SK-N-SH (cell line): Measurements from ENCODE around the gene EPHB4. TPM values are rescaled to one million over a fixed set of nuclear protein-coding genes. Genes with fewer than 3 reads are reported as not detected.

ENCODE experiments used
- CTCF ChIA-PET: fragments of 300-600, 350-600 bp; formaldehyde crosslinking; extraction: SDS; loops from one replicate; lab custom pipeline; 2021; lab: Yijun Ruan, JAX
- POLR2A ChIA-PET: fragments of 350-600 bp; sonication (Branson Sonifier 250); formaldehyde crosslinking; extraction: SDS; loops from one replicate; lab custom pipeline; 2020; ENCODE audit warnings: antibody characterized with exemption, inconsistent platforms; lab: Yijun Ruan, JAX
- DNase-seq: peaks from one replicate; pipeline ENCODE4 v3.0.0; 2012
- H2AFZ ChIP-seq: fragments of 200-600 bp; sonication (generic); 2 replicates; pipeline ENCODE4 v1.8.1; 2016; ENCODE audit warnings: antibody characterized with exemption, mild to moderate bottlenecking, low read depth
- H3F3A ChIP-seq: fragments of 200-600 bp; sonication (generic); replicated peaks from 2 replicates; pipeline ENCODE3; 2016; ENCODE audit warnings: antibody characterized with exemption, mild to moderate bottlenecking; ENCODE audit not compliant: insufficient read depth
- H3K27ac ChIP-seq, 2 experiments: fragments of 200-500 bp in 1 of 2; fragments of 200-600 bp in 1 of 2; sonication (Bioruptor generic) in 1 of 2; sonication (generic), shearing (Covaris generic) in 1 of 2; 2 replicates each; pipeline versions ENCODE4 v1.5.1 to v1.6.1; 2014 to 2016; ENCODE audit warnings: low read depth in 2 of 2, inconsistent platforms in 1 of 2, low read length in 1 of 2, mild to moderate bottlenecking in 1 of 2, mixed read lengths in 1 of 2
- H3K27me3 ChIP-seq: fragments of 200-600 bp; sonication (generic), shearing (Covaris generic); 2 replicates; pipeline ENCODE4 v1.6.1; 2016; ENCODE audit warnings: mixed run types; ENCODE audit not compliant: insufficient read depth
- H3K36me3 ChIP-seq, 2 experiments: fragments of 200-500 bp in 1 of 2; fragments of 200-600 bp in 1 of 2; sonication (Bioruptor generic) in 1 of 2; sonication (generic) in 1 of 2; replicated peaks in 1 of 2; 2 replicates each; pipeline versions ENCODE3 to v1.5.1; 2014 to 2016; ENCODE audit warnings: low read length in 1 of 2, mild to moderate bottlenecking in 1 of 2; ENCODE audit not compliant: insufficient read depth in 2 of 2, control insufficient read depth in 1 of 2
- H3K4me1 ChIP-seq, 2 experiments: fragments of 200-500 bp in 1 of 2; fragments of 200-600 bp in 1 of 2; sonication (Bioruptor generic) in 1 of 2; sonication (generic), shearing (Covaris generic) in 1 of 2; 2 replicates each; pipeline versions ENCODE4 v1.5.1 to v1.6.1; 2014 to 2016; ENCODE audit warnings: low read depth in 1 of 2, low read length in 1 of 2, mixed run types in 1 of 2; ENCODE audit not compliant: insufficient read depth in 2 of 2, control insufficient read depth in 1 of 2
- H3K4me2 ChIP-seq: fragments of 200-600 bp; sonication (generic), shearing (Covaris generic); 2 replicates; pipeline ENCODE4 v1.6.1; 2017; ENCODE audit warnings: mixed run types
- H3K4me3 ChIP-seq, 2 experiments: fragments of 200-500 bp in 1 of 2; fragments of 200-600 bp in 1 of 2; sonication (Bioruptor generic) in 1 of 2; sonication (generic), shearing (Covaris generic) in 1 of 2; 2 replicates each; pipeline versions ENCODE4 v1.5.1 to v1.8.1; 2014 to 2016; ENCODE audit warnings: low read depth in 2 of 2, inconsistent platforms in 1 of 2, low read length in 1 of 2, mild to moderate bottlenecking in 1 of 2, mixed read lengths in 1 of 2, moderate library complexity in 1 of 2
- H3K79me2 ChIP-seq: fragments of 200-600 bp; sonication (generic); 2 replicates; pipeline ENCODE4 v1.8.1; 2017; ENCODE audit warnings: mild to moderate bottlenecking; ENCODE audit not compliant: insufficient read depth
- H3K9ac ChIP-seq: fragments of 200-600 bp; sonication (generic); 2 replicates; pipeline ENCODE4 v1.6.1; 2017; ENCODE audit warnings: mixed run types
- H3K9me2 ChIP-seq: fragments of 200-600 bp; sonication (generic); 2 replicates; pipeline ENCODE4 v1.6.1; 2017; ENCODE audit warnings: mixed run types
- H3K9me3 ChIP-seq: fragments of 200-600 bp; sonication (generic); 2 replicates; pipeline ENCODE4 v1.6.1; 2017; ENCODE audit warnings: mixed run types, mild to moderate bottlenecking, moderate library complexity
- H4K20me1 ChIP-seq: fragments of 200-600 bp; sonication (generic); 2 replicates; pipeline ENCODE4 v1.6.1; 2017; ENCODE audit warnings: mild to moderate bottlenecking, mixed run types; ENCODE audit not compliant: insufficient read depth
- CHD2 ChIP-seq: fragments of 150-350 bp; IDR thresholded peaks from 2 replicates; pipeline ENCODE4 v1.6.1; 2018; ENCODE audit warnings: low read length; ENCODE audit not compliant: partially characterized antibody
- EP300 ChIP-seq, 2 experiments: IDR thresholded peaks; 2 replicates each; pipeline versions ENCODE4 v1.4.0 to v1.6.1; 2012; ENCODE audit warnings: borderline replicate concordance in 1 of 2, low read depth in 1 of 2, low read length in 1 of 2
- EZH2phosphoT487 ChIP-seq: fragments of 200-600 bp; sonication (generic); IDR thresholded peaks from 2 replicates; pipeline ENCODE4 v1.6.1; 2017; ENCODE audit warnings: low read depth, mixed run types, mild to moderate bottlenecking, antibody characterized with exemption, moderate library complexity, borderline replicate concordance
- GABPA ChIP-seq: IDR thresholded peaks from 2 replicates; pipeline ENCODE4 v1.4.0; 2012; ENCODE audit warnings: low read depth, mild to moderate bottlenecking
- MEF2A ChIP-seq: IDR thresholded peaks from 2 replicates; pipeline ENCODE4 v1.4.0; 2012; ENCODE audit warnings: low read depth, borderline replicate concordance
- MXI1 ChIP-seq: IDR thresholded peaks from 2 replicates; pipeline ENCODE4 v1.6.1; 2012; ENCODE audit warnings: mild to moderate bottlenecking, low read depth, low read length, improper control_type of control experiment
- POLR2AphosphoS5 ChIP-seq: IDR thresholded peaks from 2 replicates; pipeline ENCODE4 v1.6.1; 2012; ENCODE audit warnings: low read depth, low read length
- RFX5 ChIP-seq: IDR thresholded peaks from 2 replicates; pipeline ENCODE4 v1.6.1; 2012; ENCODE audit warnings: mild to moderate bottlenecking, improper control_type of control experiment, low read length
- SMC3 ChIP-seq: IDR thresholded peaks from 2 replicates; pipeline ENCODE4 v1.6.1; 2012; ENCODE audit warnings: low read depth, low read length, improper control_type of control experiment
- WGBS: methylation state at CpG from one replicate; pipeline ENCODE4 v1.1.6; 2017; ENCODE audit warnings: low lambda C conversion rate; 5-methylcytosine and 5-hydroxymethylcytosine counted together
- polyA plus RNA-seq, 3 experiments: library from polyadenylated mRNA; depleted of rRNA; stranded (reverse); fragments of >200 nt; gene quantifications; 2 replicates each; pipeline ENCODE4 v1.2.3, GENCODE V29; 2012
- TF ChIP-seq, protein P1 (sequence below): IDR thresholded peaks from 2 replicates; pipeline ENCODE4; 2012
- TF ChIP-seq, protein P2 (sequence below): IDR thresholded peaks from 2 replicates; pipeline ENCODE4 v1.4.0; 2012; ENCODE audit warnings: low read depth, borderline replicate concordance
- TF ChIP-seq, protein P3 (sequence below): fragments of 150-350 bp; IDR thresholded peaks from 2 replicates; pipeline ENCODE4 v1.6.1; 2016; ENCODE audit warnings: mild to moderate bottlenecking, low read depth, low read length

EPHB4 gene
- polyA plus RNA-seq, 1 of the 3 experiments (the other 2 are of a cell fraction): 64.4 TPM

DNA sequence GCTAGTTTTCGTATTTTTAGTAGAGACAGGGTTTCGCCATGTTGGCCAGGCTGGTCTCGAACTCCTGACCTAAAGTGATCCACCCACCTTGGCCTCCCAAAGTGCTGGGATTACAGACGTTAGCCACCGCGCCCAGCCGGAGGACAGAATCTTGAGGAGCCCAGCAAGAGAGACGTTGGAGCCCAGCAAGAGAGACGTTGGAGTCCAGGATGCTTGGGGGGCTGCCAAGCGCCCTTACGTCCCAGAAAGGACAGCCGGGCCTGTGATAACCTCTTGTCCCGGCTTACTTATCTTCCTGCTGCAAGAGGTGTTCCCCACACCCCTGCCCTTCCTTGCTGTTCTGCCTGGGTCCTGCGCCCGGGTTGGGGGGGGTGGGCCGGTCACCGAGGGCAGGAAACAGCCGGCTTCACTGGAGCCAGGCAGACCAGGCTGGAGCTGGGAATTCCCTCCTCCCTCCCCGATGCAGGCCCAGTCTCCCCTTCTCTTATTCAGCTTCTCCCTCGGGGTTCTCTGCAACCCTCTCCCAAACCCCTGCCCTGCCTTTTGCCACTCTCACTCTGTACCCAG, 1.9 kb upstream of the EPHB4 start:
- no peak overlapping the region for H3K4me3 ChIP-seq
- peaks cover 6 to 22% of the 10 kb centered on the region in 2 experiments; a peak in 2 of 4 replicates for H3K4me1 ChIP-seq
- H3K79me2 ChIP-seq: peaks cover 28% of the 10 kb centered on the region
- peaks cover 19% of the 10 kb centered on the region for H4K20me1 ChIP-seq
- no peak overlapping the region for H3K27ac ChIP-seq
- DNase-seq: peak; percentile 36
- ChIA-PET CTCF (interaction anchor here (1.3 to 17.1 kb wide), 8 partner anchors 13 to 128 kb away, joined by 3 to 220 read pairs (median 12); partner anchors contain the start of gene SLC12A9), POLR2A (interaction anchor here (0.6 to 1.8 kb wide), 4 partner anchors 63 to 243 kb away, joined by 3 to 8 read pairs (median 4); partner anchors contain the start of genes FBXO24, LRCH4 and POP7)
- H3K4me2 ChIP-seq: 0 out of 2 replicates have a peak overlapping the region, but pooled peaks have one; percentile 95
- WGBS: 85% methylated on average over 19 of the region's 20 CpGs
- H3K27me3 ChIP-seq: no peaks in the 10 kb centered on the region
- TF ChIP-seq MEF2A: no peak
- no peak for TF ChIP-seq MXI1
- TF ChIP-seq RFX5: no peak
- no peak for TF ChIP-seq POLR2AphosphoS5
- TF ChIP-seq EZH2phosphoT487: no peak
- TF ChIP-seq EP300 (IDR thresholded peaks at IDR 0.05; ENCODE audit: borderline replicate concordance in 1 of 2, low read depth in 1 of 2, low read length in 1 of 2): no peak
- no peak for TF ChIP-seq GABPA
- TF ChIP-seq, protein P1, sequence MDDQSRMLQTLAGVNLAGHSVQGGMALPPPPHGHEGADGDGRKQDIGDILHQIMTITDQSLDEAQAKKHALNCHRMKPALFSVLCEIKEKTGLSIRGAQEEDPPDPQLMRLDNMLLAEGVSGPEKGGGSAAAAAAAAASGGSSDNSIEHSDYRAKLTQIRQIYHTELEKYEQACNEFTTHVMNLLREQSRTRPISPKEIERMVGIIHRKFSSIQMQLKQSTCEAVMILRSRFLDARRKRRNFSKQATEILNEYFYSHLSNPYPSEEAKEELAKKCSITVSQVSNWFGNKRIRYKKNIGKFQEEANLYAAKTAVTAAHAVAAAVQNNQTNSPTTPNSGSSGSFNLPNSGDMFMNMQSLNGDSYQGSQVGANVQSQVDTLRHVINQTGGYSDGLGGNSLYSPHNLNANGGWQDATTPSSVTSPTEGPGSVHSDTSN: no peak
- TF ChIP-seq, protein P2, sequence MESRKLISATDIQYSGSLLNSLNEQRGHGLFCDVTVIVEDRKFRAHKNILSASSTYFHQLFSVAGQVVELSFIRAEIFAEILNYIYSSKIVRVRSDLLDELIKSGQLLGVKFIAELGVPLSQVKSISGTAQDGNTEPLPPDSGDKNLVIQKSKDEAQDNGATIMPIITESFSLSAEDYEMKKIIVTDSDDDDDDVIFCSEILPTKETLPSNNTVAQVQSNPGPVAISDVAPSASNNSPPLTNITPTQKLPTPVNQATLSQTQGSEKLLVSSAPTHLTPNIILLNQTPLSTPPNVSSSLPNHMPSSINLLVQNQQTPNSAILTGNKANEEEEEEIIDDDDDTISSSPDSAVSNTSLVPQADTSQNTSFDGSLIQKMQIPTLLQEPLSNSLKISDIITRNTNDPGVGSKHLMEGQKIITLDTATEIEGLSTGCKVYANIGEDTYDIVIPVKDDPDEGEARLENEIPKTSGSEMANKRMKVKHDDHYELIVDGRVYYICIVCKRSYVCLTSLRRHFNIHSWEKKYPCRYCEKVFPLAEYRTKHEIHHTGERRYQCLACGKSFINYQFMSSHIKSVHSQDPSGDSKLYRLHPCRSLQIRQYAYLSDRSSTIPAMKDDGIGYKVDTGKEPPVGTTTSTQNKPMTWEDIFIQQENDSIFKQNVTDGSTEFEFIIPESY: no peak
- TF ChIP-seq SMC3: no peak
- TF ChIP-seq, protein P3, sequence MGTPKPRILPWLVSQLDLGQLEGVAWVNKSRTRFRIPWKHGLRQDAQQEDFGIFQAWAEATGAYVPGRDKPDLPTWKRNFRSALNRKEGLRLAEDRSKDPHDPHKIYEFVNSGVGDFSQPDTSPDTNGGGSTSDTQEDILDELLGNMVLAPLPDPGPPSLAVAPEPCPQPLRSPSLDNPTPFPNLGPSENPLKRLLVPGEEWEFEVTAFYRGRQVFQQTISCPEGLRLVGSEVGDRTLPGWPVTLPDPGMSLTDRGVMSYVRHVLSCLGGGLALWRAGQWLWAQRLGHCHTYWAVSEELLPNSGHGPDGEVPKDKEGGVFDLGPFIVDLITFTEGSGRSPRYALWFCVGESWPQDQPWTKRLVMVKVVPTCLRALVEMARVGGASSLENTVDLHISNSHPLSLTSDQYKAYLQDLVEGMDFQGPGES: no peak
- TF ChIP-seq CHD2: no peak
- no peak overlapping the region for H2AFZ ChIP-seq
- no peaks in the 10 kb centered on the region for H3K9me2 ChIP-seq
- peaks cover 5% of the 10 kb centered on the region for H3F3A ChIP-seq
- H3K36me3 ChIP-seq: no peaks in the 10 kb centered on the region
- H3K9ac ChIP-seq: no peak overlapping the region
- no peaks in the 10 kb centered on the region for H3K9me3 ChIP-seq
